ENCODE data around the gene GDPD5.

The GDPD5 gene

GRCh38 chr11:75435571-75435925, 90.2 kb downstream of the GDPD5 start:
- Histone ChIP-seq H3K4me3 (ENCODE audit: low read depth in 1 of 2, low read length in 2 of 2) (no peak overlapping the region), H3K9me3 (ENCODE audit: control insufficient read depth in 1 of 2, low read length in 2 of 2) (no peaks in the 10 kb centered on the region), H3K9ac (ENCODE audit: low read depth in 1 of 2, low read length in 2 of 2) (no peak overlapping the region), H3K27ac (ENCODE audit: low read depth, low read length) (no peak overlapping the region), H3K4me1 (ENCODE audit: control insufficient read depth in 1 of 2, insufficient read depth in 2 of 2, low read length in 2 of 2) (peaks cover 9 to 16% of the 10 kb centered on the region in 2 donors), H3K36me3 (ENCODE audit: control insufficient read depth in 1 of 2, insufficient read depth in 2 of 2, low read length in 2 of 2) (no peaks in the 10 kb centered on the region), H3K27me3 (ENCODE audit: control insufficient read depth in 1 of 2, insufficient read depth in 2 of 2, low read length in 2 of 2) (peaks cover 30 to 35% of the 10 kb centered on the region in 2 donors)

DNA sequence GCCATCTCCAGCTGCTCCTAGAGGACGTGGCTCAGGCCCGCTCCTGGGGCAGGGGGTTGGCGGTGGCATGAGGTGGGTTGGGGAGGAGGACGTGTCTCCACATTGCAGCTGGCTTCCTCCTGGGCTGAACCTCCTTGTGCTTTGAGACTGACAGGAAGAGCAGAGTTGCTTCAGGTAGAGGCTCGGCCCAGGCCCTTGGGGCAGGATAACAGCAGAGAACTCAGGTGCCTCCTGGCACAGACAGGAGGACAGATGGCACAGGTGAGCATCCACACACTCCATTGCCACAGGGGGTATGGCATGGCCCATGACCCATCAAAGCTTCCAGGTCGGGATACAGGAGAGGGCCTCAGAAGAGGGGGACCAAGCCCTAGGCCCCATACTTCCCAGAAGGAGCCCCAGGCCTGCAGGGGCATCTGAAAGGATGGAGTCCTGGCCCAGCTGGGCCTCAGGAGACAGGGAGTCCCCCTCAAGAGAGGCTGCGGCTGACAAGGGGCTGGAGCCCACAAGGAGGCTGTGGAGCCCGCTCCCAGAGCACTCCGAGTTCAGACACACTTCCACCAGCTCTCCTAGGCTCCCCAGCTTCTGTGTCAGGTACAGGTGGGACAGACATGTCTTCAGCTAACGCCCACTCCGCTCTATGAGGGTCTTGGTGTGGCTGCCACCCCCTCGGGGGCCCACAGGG, 90.7 kb downstream of the GDPD5 start:
- H3K9me3 ChIP-seq (ENCODE audit: control insufficient read depth in 1 of 2, low read length in 2 of 2), result no peaks in the 10 kb centered on the region
- no peak overlapping the region for H3K4me3 ChIP-seq (ENCODE audit: low read depth in 1 of 2, low read length in 2 of 2)
- peaks cover 11 to 17% of the 10 kb centered on the region in 2 donors for H3K4me1 ChIP-seq (ENCODE audit: control insufficient read depth in 1 of 2, insufficient read depth in 2 of 2, low read length in 2 of 2)
- H3K27me3 ChIP-seq (ENCODE audit: control insufficient read depth in 1 of 2, insufficient read depth in 2 of 2, low read length in 2 of 2), result peaks cover 32 to 38% of the 10 kb centered on the region in 2 donors
- no peak overlapping the region for H3K9ac ChIP-seq (ENCODE audit: low read depth in 1 of 2, low read length in 2 of 2)
- H3K27ac ChIP-seq (ENCODE audit: low read depth, low read length), result no peak overlapping the region
- no peaks in the 10 kb centered on the region for H3K36me3 ChIP-seq (ENCODE audit: control insufficient read depth in 1 of 2, insufficient read depth in 2 of 2, low read length in 2 of 2)

DNA sequence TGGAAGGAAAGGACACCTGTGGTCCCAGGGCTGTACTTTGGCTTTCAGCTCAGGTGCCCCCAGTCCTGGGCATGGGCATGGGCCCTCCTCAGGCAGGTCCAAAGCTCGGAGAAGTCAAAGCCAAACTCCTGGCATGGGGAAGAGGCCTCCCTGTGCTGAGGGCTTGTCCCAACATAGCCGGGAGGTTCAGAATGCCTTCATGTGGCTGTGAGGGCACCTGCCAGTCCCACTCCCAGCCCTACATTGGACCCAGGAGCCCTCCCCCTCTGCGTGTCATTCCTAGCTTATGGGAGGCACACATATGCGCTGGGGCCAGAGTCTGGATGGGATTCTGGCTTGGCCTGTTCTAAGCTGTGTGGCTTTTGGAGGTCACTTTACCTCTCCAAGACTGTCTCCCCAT, 91.7 kb downstream of the GDPD5 start:
- H3K9me3 ChIP-seq (ENCODE audit: control insufficient read depth in 1 of 2, low read length in 2 of 2), result no peaks in the 10 kb centered on the region
- H3K9ac ChIP-seq (ENCODE audit: low read depth in 1 of 2, low read length in 2 of 2), result no peak overlapping the region
- peaks cover 11 to 17% of the 10 kb centered on the region in 2 donors for H3K4me1 ChIP-seq (ENCODE audit: control insufficient read depth in 1 of 2, insufficient read depth in 2 of 2, low read length in 2 of 2)
- H3K27ac ChIP-seq (ENCODE audit: low read depth, low read length), result no peak overlapping the region
- H3K27me3 ChIP-seq (ENCODE audit: control insufficient read depth in 1 of 2, insufficient read depth in 2 of 2, low read length in 2 of 2), result peaks cover 32 to 43% of the 10 kb centered on the region in 2 donors
- H3K36me3 ChIP-seq (ENCODE audit: control insufficient read depth in 1 of 2, insufficient read depth in 2 of 2, low read length in 2 of 2), result no peaks in the 10 kb centered on the region
- no peak overlapping the region for H3K4me3 ChIP-seq (ENCODE audit: low read depth in 1 of 2, low read length in 2 of 2)

GRCh38 chr11:75433443-75433842, 92.3 kb downstream of the GDPD5 start:
- Histone ChIP-seq H3K9ac (ENCODE audit: low read depth in 1 of 2, low read length in 2 of 2) (no peak overlapping the region), H3K27ac (ENCODE audit: low read depth, low read length) (no peak overlapping the region), H3K4me3 (ENCODE audit: low read depth in 1 of 2, low read length in 2 of 2) (no peak overlapping the region), H3K9me3 (ENCODE audit: control insufficient read depth in 1 of 2, low read length in 2 of 2) (no peaks in the 10 kb centered on the region), H3K4me1 (ENCODE audit: control insufficient read depth in 1 of 2, insufficient read depth in 2 of 2, low read length in 2 of 2) (peaks cover 11 to 17% of the 10 kb centered on the region in 2 donors), H3K27me3 (ENCODE audit: control insufficient read depth in 1 of 2, insufficient read depth in 2 of 2, low read length in 2 of 2) (peaks cover 32 to 44% of the 10 kb centered on the region in 2 donors), H3K36me3 (ENCODE audit: control insufficient read depth in 1 of 2, insufficient read depth in 2 of 2, low read length in 2 of 2) (no peaks in the 10 kb centered on the region)

GRCh38 chr11:75432911-75433321, 92.8 kb downstream of the GDPD5 start, which contains the start of gene KLHL35:
TSS of gene KLHL35 (minus strand) at chr11:75433203. CDS start at chr11:75430629, 2,574 bp downstream.
- H3K4me1 ChIP-seq (ENCODE audit: control insufficient read depth in 1 of 2, insufficient read depth in 2 of 2, low read length in 2 of 2), result peaks cover 11 to 17% of the 10 kb centered on the region in 2 donors
- no peak within 1 kb of the TSS for H3K27ac ChIP-seq (ENCODE audit: low read depth, low read length)
- no peaks in the 10 kb centered on the region for H3K36me3 ChIP-seq (ENCODE audit: control insufficient read depth in 1 of 2, insufficient read depth in 2 of 2, low read length in 2 of 2)
- no peak within 1 kb of the TSS for H3K4me3 ChIP-seq (ENCODE audit: low read depth in 1 of 2, low read length in 2 of 2)
- no peaks in the 10 kb centered on the region for H3K9me3 ChIP-seq (ENCODE audit: control insufficient read depth in 1 of 2, low read length in 2 of 2)
- no peak within 1 kb of the TSS for H3K9ac ChIP-seq (ENCODE audit: low read depth in 1 of 2, low read length in 2 of 2)
- H3K27me3 ChIP-seq (ENCODE audit: control insufficient read depth in 1 of 2, insufficient read depth in 2 of 2, low read length in 2 of 2), result peaks cover 32 to 44% of the 10 kb centered on the region in 2 donors

DNA sequence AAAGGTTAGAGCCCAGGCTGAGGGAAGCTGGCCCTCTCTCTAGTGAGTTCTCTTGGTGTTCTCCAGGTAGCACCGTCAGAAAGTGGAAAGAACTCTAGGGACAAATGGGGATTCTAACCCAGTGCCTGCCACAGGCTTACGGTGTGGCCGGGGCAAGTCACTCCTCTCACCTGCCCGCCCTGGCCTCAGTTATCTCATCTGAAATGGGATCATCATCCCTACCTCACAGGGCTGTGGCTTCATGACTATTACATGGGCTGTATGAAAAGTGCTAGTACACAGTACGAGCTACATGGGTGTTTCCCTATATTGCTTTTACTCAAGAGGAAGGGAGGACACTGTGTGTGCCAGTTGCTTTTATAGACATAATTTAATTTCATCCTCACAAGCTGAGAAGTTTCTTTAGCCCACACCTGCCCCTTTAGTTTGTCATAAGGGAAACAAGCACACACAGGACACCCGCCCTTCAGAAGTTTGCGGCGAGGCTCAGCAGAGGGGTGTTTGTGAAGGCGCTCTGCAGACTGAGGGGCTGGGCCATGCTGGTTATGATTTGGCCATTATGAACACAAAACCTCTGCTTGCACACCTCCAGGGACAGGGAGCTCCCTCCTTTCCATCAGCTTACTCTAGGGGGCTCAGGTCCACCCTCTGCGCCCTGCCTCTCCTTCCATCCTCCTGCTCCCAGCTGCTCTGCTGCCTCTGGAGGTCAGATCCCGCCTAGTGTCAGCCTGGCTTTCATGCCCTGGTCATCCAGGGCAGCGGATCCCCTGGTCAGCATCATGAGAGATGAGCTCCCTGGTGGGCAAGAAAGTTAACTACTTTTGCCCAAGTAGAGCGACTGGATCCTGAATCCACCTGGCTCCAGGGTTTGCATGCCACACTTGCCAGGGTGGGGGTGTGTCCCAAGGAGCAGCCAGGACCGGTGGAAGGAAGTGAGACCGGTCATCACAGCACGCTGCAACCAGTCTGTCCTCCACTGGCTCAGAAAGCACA, 93.9 kb downstream of the GDPD5 start:
- H3K27me3 ChIP-seq (ENCODE audit: control insufficient read depth in 1 of 2, insufficient read depth in 2 of 2, low read length in 2 of 2), result peaks cover 32 to 44% of the 10 kb centered on the region in 2 donors
- H3K4me3 ChIP-seq (ENCODE audit: low read depth in 1 of 2, low read length in 2 of 2), result no peak overlapping the region
- no peaks in the 10 kb centered on the region for H3K36me3 ChIP-seq (ENCODE audit: control insufficient read depth in 1 of 2, insufficient read depth in 2 of 2, low read length in 2 of 2)
- H3K9ac ChIP-seq (ENCODE audit: low read depth in 1 of 2, low read length in 2 of 2), result no peak overlapping the region
- no peaks in the 10 kb centered on the region for H3K9me3 ChIP-seq (ENCODE audit: control insufficient read depth in 1 of 2, low read length in 2 of 2)
- H3K27ac ChIP-seq (ENCODE audit: low read depth, low read length), result no peak overlapping the region
- peaks cover 11 to 17% of the 10 kb centered on the region in 2 donors for H3K4me1 ChIP-seq (ENCODE audit: control insufficient read depth in 1 of 2, insufficient read depth in 2 of 2, low read length in 2 of 2)

GRCh38 chr11:75430714-75431532, 94.8 kb downstream of the GDPD5 start:
- Histone ChIP-seq H3K4me3 (ENCODE audit: low read depth in 1 of 2, low read length in 2 of 2) (peak overlapping the region; percentile 57 to 66), H3K9ac (ENCODE audit: low read depth in 1 of 2, low read length in 2 of 2) (peak overlapping the region in 1 of 2 donors; percentile 35)

GRCh38 chr11:75429902-75430713, 95.6 kb downstream of the GDPD5 start:
- Histone ChIP-seq H3K27me3 (ENCODE audit: control insufficient read depth in 1 of 2, insufficient read depth in 2 of 2, low read length in 2 of 2) (peaks cover 32 to 44% of the 10 kb centered on the region in 2 donors), H3K9ac (ENCODE audit: low read depth in 1 of 2, low read length in 2 of 2) (peak overlapping the region in 1 of 2 donors; percentile 35), H3K36me3 (ENCODE audit: control insufficient read depth in 1 of 2, insufficient read depth in 2 of 2, low read length in 2 of 2) (no peaks in the 10 kb centered on the region), H3K4me3 (ENCODE audit: low read depth in 1 of 2, low read length in 2 of 2) (peak overlapping the region; percentile 57 to 66), H3K27ac (ENCODE audit: low read depth, low read length) (no peak overlapping the region), H3K4me1 (ENCODE audit: control insufficient read depth in 1 of 2, insufficient read depth in 2 of 2, low read length in 2 of 2) (peaks cover 11 to 17% of the 10 kb centered on the region in 2 donors), H3K9me3 (ENCODE audit: control insufficient read depth in 1 of 2, low read length in 2 of 2) (no peaks in the 10 kb centered on the region)

More at GRCh38 chr11:75430714-75431532, 94.8 kb downstream of the GDPD5 start:
- Histone ChIP-seq H3K27me3 (ENCODE audit: control insufficient read depth in 1 of 2, insufficient read depth in 2 of 2, low read length in 2 of 2) (peaks cover 32 to 44% of the 10 kb centered on the region in 2 donors), H3K4me1 (ENCODE audit: control insufficient read depth in 1 of 2, insufficient read depth in 2 of 2, low read length in 2 of 2) (peaks cover 11 to 17% of the 10 kb centered on the region in 2 donors), H3K36me3 (ENCODE audit: control insufficient read depth in 1 of 2, insufficient read depth in 2 of 2, low read length in 2 of 2) (no peaks in the 10 kb centered on the region), H3K27ac (ENCODE audit: low read depth, low read length) (no peak overlapping the region), H3K9me3 (ENCODE audit: control insufficient read depth in 1 of 2, low read length in 2 of 2) (no peaks in the 10 kb centered on the region)

- H3K4me3 ChIP-seq (ENCODE audit: low read depth in 1 of 2, low read length in 2 of 2), result peak overlapping the region in 1 of 2 donors; percentile 21
- no peak overlapping the region for H3K27ac ChIP-seq (ENCODE audit: low read depth, low read length)
- peaks cover 32 to 44% of the 10 kb centered on the region in 2 donors for H3K27me3 ChIP-seq (ENCODE audit: control insufficient read depth in 1 of 2, insufficient read depth in 2 of 2, low read length in 2 of 2)
- H3K9me3 ChIP-seq (ENCODE audit: control insufficient read depth in 1 of 2, low read length in 2 of 2), result no peaks in the 10 kb centered on the region
- H3K36me3 ChIP-seq (ENCODE audit: control insufficient read depth in 1 of 2, insufficient read depth in 2 of 2, low read length in 2 of 2), result no peaks in the 10 kb centered on the region
- no peak overlapping the region for H3K9ac ChIP-seq (ENCODE audit: low read depth in 1 of 2, low read length in 2 of 2)
- H3K4me1 ChIP-seq (ENCODE audit: control insufficient read depth in 1 of 2, insufficient read depth in 2 of 2, low read length in 2 of 2), result peaks cover 11 to 17% of the 10 kb centered on the region in 2 donors
Measured at GRCh38 chr11:75429641-75429901, 96.2 kb downstream of the GDPD5 start.
